NB4 (cell line): ENCODE results near the gene CPNE5.

Experiments
- DNase-seq: peaks from one replicate; pipeline ENCODE4 v3.0.0; 2010; ENCODE audit warnings: low read depth
- H3K4me3 ChIP-seq: one replicate; pipeline ENCODE4 v1.5.1; 2011; ENCODE audit warnings: mild to moderate bottlenecking, low read depth, low read length, moderate library complexity
- MYC ChIP-seq: IDR thresholded peaks from 2 replicates; pipeline ENCODE4 v1.6.1; 2011; ENCODE audit warnings: low read depth, low read length
- POLR2A ChIP-seq: IDR thresholded peaks from 2 replicates; pipeline ENCODE4 v1.6.1; 2011; ENCODE audit warnings: mild to moderate bottlenecking; ENCODE audit not compliant: insufficient read length; ENCODE audit errors: extremely low read depth
- TF ChIP-seq, protein P1 (sequence below): IDR thresholded peaks from one replicate; pipeline ENCODE4 v1.5.1; 2012; ENCODE audit warnings: low read depth, low read length
- TF ChIP-seq, protein P2 (sequence below): IDR thresholded peaks from 2 replicates; pipeline ENCODE4 v1.6.1; 2011; ENCODE audit warnings: low read depth, low read length

The CPNE5 gene

DNA sequence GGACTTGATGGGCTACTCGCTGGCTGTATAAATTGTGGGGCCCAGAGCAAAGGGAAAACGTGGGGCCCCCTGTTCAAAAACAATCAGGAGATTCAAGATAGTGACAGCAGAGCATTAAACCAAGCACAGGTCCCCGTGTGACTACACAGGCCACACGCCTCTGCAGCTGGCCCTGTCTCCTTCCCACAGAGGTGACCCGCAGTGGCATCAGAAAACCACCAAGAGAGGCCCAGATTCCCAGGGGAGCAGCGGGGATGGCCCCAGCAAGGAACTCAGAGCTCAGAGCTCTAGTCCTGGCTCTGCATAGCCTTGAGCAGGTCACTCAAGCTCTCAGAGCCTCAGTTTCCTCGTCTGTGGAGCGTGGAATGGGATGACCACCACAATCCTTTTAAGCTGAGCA is 57.6 kb downstream of the CPNE5 start:
- TF ChIP-seq, protein P1, sequence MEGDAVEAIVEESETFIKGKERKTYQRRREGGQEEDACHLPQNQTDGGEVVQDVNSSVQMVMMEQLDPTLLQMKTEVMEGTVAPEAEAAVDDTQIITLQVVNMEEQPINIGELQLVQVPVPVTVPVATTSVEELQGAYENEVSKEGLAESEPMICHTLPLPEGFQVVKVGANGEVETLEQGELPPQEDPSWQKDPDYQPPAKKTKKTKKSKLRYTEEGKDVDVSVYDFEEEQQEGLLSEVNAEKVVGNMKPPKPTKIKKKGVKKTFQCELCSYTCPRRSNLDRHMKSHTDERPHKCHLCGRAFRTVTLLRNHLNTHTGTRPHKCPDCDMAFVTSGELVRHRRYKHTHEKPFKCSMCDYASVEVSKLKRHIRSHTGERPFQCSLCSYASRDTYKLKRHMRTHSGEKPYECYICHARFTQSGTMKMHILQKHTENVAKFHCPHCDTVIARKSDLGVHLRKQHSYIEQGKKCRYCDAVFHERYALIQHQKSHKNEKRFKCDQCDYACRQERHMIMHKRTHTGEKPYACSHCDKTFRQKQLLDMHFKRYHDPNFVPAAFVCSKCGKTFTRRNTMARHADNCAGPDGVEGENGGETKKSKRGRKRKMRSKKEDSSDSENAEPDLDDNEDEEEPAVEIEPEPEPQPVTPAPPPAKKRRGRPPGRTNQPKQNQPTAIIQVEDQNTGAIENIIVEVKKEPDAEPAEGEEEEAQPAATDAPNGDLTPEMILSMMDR, result no peak
- TF ChIP-seq MYC, result no peak
- TF ChIP-seq POLR2A, result no peak
- TF ChIP-seq, protein P2, sequence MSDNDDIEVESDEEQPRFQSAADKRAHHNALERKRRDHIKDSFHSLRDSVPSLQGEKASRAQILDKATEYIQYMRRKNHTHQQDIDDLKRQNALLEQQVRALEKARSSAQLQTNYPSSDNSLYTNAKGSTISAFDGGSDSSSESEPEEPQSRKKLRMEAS, result no peak
- no peak overlapping the region for H3K4me3 ChIP-seq
- DNase-seq, result peak; percentile 90

DNA sequence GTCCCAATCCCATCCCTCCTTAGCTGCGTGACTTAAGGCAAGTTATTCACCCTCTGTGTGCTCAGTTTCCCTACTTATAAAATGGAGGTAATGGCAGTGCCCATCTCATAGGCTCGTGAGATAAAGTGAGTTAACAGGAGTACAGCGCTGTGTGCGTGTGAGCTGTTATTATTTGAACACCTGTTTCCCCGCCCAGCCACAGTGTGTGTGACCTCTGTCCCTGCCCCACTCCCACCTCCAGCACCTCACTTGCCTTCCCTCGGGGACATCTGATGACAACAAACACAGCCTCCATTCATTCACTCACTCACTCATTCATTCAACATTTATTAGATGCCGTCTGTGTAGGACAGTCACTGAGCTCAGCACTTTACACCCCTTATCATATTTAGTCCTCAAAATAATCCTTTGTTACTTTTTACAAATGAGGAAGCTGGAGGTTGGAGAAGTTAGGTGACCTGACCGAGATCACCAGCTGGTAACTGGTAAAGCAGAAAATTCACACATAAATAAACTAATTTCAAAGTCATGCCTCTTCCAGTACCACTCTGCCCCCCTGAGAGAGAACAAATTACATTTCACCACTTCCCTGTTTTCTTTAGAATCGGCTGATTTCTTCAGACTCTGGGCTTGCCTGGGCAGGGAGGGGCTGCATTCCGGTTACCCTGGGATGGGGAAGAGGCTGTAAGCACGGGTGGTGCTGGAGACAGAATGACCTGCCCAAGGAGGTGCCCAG is 58.6 kb downstream of the CPNE5 start:
- TF ChIP-seq, protein P1, result no peak
- TF ChIP-seq MYC (no peak), POLR2A (no peak)
- TF ChIP-seq, protein P2, result no peak
- peak; percentile 80 for DNase-seq
- no peak overlapping the region for H3K4me3 ChIP-seq

DNA sequence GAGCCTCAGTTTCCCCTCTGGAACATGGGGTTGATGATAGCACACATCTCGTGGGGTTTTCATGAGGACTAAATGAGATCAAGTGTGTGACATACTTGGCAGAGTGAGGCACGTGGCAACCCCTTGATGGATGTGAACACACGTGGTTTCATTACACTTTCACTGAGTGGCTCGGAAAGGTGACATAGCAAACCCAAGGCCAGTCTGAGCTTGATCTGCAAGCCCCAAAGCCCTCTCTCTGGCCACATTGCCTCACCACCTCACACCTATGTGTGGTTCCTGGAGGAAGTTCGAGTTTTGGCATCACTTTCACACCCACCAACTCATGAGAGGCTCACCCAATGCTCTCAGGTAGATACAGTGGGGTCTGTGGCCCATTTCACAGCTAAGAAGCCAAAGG is 60.0 kb downstream of the CPNE5 start:
- no peak for TF ChIP-seq MYC
- TF ChIP-seq, protein P2, result no peak
- no peak for DNase-seq
- no peak overlapping the region for H3K4me3 ChIP-seq

DNA sequence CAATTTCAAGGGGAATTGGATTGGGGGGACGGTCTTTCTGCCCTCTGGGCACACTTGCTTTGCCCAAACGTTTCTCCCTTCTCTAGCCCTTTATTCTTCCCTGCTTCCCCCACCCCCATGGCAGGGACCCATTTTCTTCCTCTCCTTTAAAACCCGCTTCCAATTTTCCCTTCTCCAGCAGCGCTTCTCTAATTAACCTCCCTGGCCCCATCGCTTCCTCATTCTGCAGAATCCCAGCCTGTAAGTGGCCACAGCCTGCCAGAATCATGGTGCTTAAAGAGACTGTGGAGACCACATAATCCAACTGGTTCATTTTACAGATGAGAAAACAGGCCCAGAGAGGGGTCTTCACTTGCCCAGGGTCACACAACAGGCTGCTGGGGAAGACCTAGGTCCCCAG is 61.4 kb downstream of the CPNE5 start:
- DNase-seq, result peak; percentile 58
- H3K4me3 ChIP-seq, result no peak overlapping the region
- TF ChIP-seq, protein P2, result no peak
- TF ChIP-seq, protein P1, result no peak
- TF ChIP-seq POLR2A (no peak), MYC (no peak)

DNA sequence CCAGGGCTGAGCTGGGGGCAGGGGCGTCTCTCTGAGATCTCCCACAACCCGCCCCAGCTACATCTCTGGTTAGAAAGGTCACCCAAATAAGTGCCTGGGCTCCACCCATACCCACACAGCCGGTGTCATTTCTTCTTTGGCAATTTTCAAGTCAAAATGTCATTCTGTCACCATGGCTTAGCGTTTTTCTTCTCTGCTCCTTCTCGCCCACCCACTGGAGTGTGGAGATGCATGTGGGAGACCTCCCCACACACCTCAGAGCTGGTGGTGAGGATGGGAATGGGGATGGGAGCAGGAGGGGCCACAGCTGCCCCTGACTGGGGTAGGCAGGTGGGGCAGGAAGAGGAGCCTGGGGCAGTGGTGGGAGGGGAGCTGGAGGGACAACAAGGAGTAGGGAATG is 63.1 kb downstream of the CPNE5 start:
- no peak overlapping the region for H3K4me3 ChIP-seq
- TF ChIP-seq MYC (no peak), POLR2A (no peak)
- TF ChIP-seq, protein P1, result no peak
- TF ChIP-seq, protein P2, result no peak

DNA sequence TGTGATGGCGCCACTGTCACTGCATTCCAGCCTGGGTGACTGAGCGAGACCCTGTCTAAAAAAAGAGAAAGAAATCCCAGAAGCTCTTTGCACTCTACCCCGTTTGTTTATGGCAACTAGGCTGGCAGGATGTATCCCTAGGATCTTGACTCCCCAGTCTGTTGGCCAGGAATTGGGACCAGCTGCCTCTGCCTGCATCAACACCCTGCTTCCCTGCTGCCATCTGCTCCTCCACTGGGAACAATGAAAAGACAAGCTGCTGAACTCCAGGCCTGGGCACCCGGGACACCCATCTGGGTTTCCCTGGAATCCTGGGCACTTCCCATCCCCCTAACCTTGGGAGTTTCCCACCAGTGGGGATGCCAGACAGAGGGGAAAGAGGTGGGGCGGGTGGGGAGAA is 64.9 kb downstream of the CPNE5 start:
- no peak overlapping the region for H3K4me3 ChIP-seq
- TF ChIP-seq POLR2A, result no peak
- TF ChIP-seq, protein P1, result no peak
- TF ChIP-seq, protein P2, result no peak
- DNase-seq, result no peak

More for the DNA sequence above, 63.1 kb downstream of the CPNE5 start:
- no peak for DNase-seq
